Thoracic aorta (tissue), 2 donors: ENCODE results near the gene PREX1. TPM values are rescaled to one million over a fixed set of nuclear protein-coding genes. Genes with fewer than 3 reads are reported as not detected.
A peak's percentile ranks its signal among the peaks of the same experiment; 100 is the strongest.
"Not testable (repeated sequence)": the region's sequence is repeated elsewhere in the genome, so short reads cannot be mapped to it uniquely, and the experiment has no call there.

Source experiments
- ATAC-seq: fragments of 150-250 bp; one replicate; pipeline ENCODE4 v1.8.0; 2017; ENCODE audit warnings: low read depth; ENCODE audit not compliant: insufficient number of reproducible peaks, low FRiP score
- DNase-seq: peaks from one replicate; pipeline ENCODE4 v3.0.0-alpha.2; 2020; ENCODE audit warnings: low spot score
- H3K27ac ChIP-seq, 2 donors: fragments of 200-600 bp; sonication (generic); 1 replicate in 1 of 2; 2 replicates in 1 of 2; pipeline ENCODE4 v1.5.1; 2016; ENCODE audit warnings: mild to moderate bottlenecking in 2 of 2, moderate library complexity in 2 of 2
- H3K27me3 ChIP-seq: fragments of 200-600 bp; sonication (generic); replicated peaks from 2 replicates; pipeline ENCODE4 v1.6.0; 2016; ENCODE audit warnings: mild to moderate bottlenecking; ENCODE audit not compliant: insufficient read depth
- H3K36me3 ChIP-seq: fragments of 200-600 bp; sonication (generic); one replicate; pipeline ENCODE4 v1.5.1; 2016
- H3K4me1 ChIP-seq, 2 donors: fragments of 200-600 bp; sonication (generic); 1 replicate in 1 of 2; 2 replicates in 1 of 2; pipeline versions ENCODE4 v1.5.1 to v1.6.0; 2016; ENCODE audit warnings: low read depth in 2 of 2, mild to moderate bottlenecking in 1 of 2; ENCODE audit not compliant: control insufficient read depth in 1 of 2
- H3K4me3 ChIP-seq: fragments of 200-600 bp; sonication (generic); 2 replicates; pipeline ENCODE4 v1.5.1; 2016; ENCODE audit warnings: mild to moderate bottlenecking
- H3K9me3 ChIP-seq: fragments of 200-600 bp; sonication (generic); 2 replicates; pipeline ENCODE4 v1.5.1; 2016
- CTCF ChIP-seq: fragments of 200-600 bp; sonication (generic); IDR thresholded peaks from one replicate; pipeline ENCODE4 v1.5.1; 2019; ENCODE audit warnings: antibody characterized with exemption
- total RNA-seq, 2 donors: library from RNA; depleted of rRNA; stranded (reverse); fragments of >200 nt; gene quantifications; one replicate each; pipeline versions ENCODE4 v1.1.0 to v1.2.3, GENCODE V29; 2016

Gene PREX1
- total RNA-seq, 2 donors from 2014 or later: 94.6 to 101 TPM

DNA sequence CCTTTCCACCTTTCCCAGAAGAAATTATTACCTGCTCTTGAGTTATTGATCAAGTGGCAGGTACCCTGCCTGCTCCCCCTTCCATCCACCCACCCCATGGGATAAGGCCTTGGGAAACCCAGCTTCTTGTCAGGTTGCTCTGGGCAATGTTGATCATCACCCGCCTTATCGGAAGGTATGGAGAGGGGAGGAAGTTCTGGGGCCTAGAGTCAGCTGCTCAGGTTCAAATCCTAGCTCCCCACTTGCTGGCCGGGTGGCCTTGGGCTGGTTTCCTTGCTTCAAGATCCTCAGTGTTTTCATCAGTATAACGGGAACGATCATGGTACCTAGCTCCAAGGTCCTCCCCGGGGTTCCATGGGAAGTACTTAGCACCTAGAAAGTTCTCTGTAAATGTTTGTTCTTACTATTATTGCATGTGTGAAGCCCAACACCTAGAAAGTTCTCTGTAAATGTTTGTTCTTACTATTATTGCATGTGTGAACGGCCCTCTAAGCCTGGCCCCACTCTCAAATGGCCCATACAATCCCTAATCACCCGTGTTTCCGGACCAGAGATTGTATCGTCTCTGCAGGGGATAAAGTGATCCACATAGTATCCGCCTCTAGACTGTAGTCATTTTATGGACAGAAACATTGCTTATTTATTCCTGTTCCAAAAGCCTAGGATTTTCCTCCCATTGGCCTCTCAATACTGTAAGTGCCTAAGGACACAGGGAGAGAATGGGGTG lies 1.1 kb upstream of the PREX1 start:
- Histone ChIP-seq H3K27me3 (no peaks in the 10 kb centered on the region), H3K9me3 (no peaks in the 10 kb centered on the region), H3K36me3 (no peaks in the 10 kb centered on the region), H3K4me1 (peaks cover 24 to 46% of the 10 kb centered on the region in 2 donors), H3K4me3 (peak overlapping the region; percentile 85), H3K27ac (peak overlapping the region; percentile 23 to 63)
- ATAC-seq (no peak), DNase-seq (no peak)
- no peak for TF ChIP-seq CTCF

DNA sequence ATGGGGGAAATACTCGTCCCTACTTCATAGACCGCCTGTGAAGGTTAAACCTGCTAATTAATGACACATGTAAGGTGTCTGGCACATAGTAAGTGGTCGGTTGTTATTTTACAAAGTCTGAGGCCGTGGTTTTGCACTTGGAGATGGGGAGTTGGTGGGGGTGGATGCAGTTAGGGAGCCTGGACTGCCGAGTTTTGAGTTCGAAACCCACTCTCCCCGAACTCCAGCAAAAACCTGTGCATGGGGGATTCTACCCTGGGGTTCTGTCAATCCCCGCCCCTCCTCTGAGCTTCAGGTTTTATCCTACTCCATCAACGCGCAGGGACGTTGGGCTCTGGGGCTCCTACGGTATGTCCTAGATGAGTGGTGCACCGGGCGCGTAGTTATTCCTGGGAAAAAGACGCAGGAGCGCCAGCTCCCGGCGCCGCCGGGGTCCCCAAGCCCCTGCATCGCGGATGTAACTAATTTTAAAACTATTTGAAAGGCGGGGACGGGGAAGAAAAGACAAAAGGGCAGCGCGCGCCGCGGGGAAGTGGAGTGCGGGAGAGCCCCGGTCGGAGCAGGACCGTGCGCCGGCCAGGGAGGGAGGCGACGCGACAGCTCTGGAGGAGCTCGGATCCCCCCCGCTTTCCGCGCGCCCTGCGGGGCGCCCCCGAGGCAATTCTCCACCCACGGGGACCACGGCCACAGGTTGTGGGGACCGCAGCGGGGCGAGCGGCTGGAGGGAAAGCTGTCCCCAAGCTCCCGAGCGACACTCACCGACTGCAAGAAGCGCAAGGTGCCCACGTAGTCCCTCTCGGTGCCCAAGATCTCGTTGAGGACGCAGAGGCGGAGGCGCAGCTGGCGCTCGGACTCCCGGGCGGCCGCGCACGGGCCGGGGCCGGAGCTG lies 672 bp downstream of the PREX1 start:
- ATAC-seq: no peak
- DNase-seq: no peak
- no peak for TF ChIP-seq CTCF
- H3K27me3 ChIP-seq: no peaks in the 10 kb centered on the region
- no peaks in the 10 kb centered on the region for H3K36me3 ChIP-seq
- H3K4me1 ChIP-seq: peaks cover 30 to 63% of the 10 kb centered on the region in 2 donors
- no peaks in the 10 kb centered on the region for H3K9me3 ChIP-seq
- H3K27ac ChIP-seq: peak overlapping the region; percentile 54 to 71
- H3K4me3 ChIP-seq: peak overlapping the region; percentile 90

DNA sequence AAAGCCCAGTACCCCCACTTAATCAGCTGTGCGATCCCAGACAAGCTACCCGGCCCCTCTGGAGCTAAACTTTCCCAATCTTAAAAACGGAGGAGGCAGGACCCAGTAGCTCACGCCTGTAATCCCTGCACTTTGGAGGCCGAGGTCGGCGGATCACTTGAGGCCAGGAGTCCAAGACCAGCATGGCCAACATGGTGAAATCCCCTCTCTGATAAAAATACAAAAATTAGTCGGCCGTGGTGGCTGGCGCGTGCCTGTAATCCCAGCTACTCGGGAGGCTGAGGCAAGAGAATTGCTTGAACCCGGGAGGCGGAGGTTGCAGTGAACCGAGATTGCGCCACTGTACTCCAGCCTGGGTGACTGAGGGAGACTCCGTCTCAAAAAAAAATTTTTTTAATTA lies 1.3 kb downstream of the PREX1 start:
- Histone ChIP-seq H3K4me1 (peaks cover 25 to 62% of the 10 kb centered on the region in 2 donors), H3K4me3 (peak overlapping the region; percentile 90), H3K27ac (peak overlapping the region; percentile 54 to 71)
- not testable (repeated sequence) for ATAC-seq, DNase-seq, H3K36me3 ChIP-seq, H3K9me3 ChIP-seq, H3K27me3 ChIP-seq

DNA sequence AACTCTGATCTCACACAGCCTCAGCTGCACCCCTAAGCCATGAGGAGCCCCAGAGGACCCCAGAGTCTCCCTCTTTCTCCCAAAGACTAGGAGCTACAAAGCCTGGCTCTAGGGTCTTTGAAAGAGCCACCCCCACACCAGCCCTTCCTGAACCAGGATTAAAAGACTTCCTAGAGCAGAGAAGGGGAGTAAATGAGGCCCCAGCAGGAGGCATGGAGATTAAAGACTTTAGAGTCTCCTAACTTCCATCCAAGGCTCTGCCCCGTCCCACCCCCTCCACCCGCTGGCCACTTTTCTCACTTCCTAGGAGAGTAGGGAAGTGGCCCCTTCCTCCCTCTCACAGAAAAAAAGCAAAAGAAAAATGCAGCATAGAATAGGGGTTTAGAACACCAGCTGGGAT lies 1.7 kb downstream of the PREX1 start:
- Histone ChIP-seq H3K27ac (peak overlapping the region; percentile 54 to 71), H3K27me3 (no peaks in the 10 kb centered on the region), H3K4me1 (peaks cover 22 to 58% of the 10 kb centered on the region in 2 donors), H3K36me3 (no peaks in the 10 kb centered on the region), H3K4me3 (peak overlapping the region; percentile 90), H3K9me3 (no peaks in the 10 kb centered on the region)
- no peak for TF ChIP-seq CTCF
- no peak for DNase-seq
- no peak for ATAC-seq

- no peaks in the 10 kb centered on the region for H3K36me3 ChIP-seq
- H3K4me1 ChIP-seq: peaks cover 22 to 62% of the 10 kb centered on the region in 2 donors
- DNase-seq (no peak), ATAC-seq (no peak)
- no peaks in the 10 kb centered on the region for H3K27me3 ChIP-seq
- no peaks in the 10 kb centered on the region for H3K9me3 ChIP-seq
- no peak for TF ChIP-seq CTCF
- H3K27ac ChIP-seq: peak overlapping the region; percentile 54 to 71
- H3K4me3 ChIP-seq: peak overlapping the region; percentile 90
Observed at GRCh38 chr20:48825566-48825920, 2.3 kb downstream of the PREX1 start.
